GM18867 (cell line): ENCODE data around the gene OR2A7.
"Not testable (repeated sequence)": the region's sequence is repeated elsewhere in the genome, so short reads cannot be mapped to it uniquely, and the experiment has no call there.

Source experiments
- ATAC-seq: cut with Tn5 transposase; IDR thresholded peaks from one replicate; pipeline ENCODE4 v1.9.1; 2021; ENCODE audit warnings: mild to moderate bottlenecking, moderate library complexity; ENCODE audit not compliant: unreplicated experiment

OR2A7 gene

GRCh38 chr7:144264692-144265091, at the start of gene OR2A7:
Gene OR2A7, minus strand, starts transcription at chr7:144264792. Its CDS starts 5,164 bp downstream, at chr7:144259628.
- not testable (repeated sequence) for ATAC-seq

- ATAC-seq, result not testable (repeated sequence)
Observed at GRCh38 chr7:144311872-144312469, 47.4 kb upstream of the OR2A7 start, which contains the start of gene OR2A1. Gene OR2A1, plus strand, starts transcription at chr7:144312419. Its CDS starts 5,706 bp downstream, at chr7:144318125.

- not testable (repeated sequence) for ATAC-seq
Observed at GRCh38 chr7:144311218-144311617, 46.6 kb upstream of the OR2A7 start.

- ATAC-seq, result not testable (repeated sequence)
Observed at GRCh38 chr7:144309702-144310101, 45.1 kb upstream of the OR2A7 start.

GRCh38 chr7:144305156-144305555, 40.6 kb upstream of the OR2A7 start:
- not testable (repeated sequence) for ATAC-seq

GRCh38 chr7:144303607-144304006, 39.0 kb upstream of the OR2A7 start:
- ATAC-seq, result not testable (repeated sequence)

- not testable (repeated sequence) for ATAC-seq
Observed at GRCh38 chr7:144302578-144303303, 38.1 kb upstream of the OR2A7 start.

GRCh38 chr7:144293794-144294499, 29.4 kb upstream of the OR2A7 start:
- peak; percentile 80 for ATAC-seq

GRCh38 chr7:144292384-144293161, 28.0 kb upstream of the OR2A7 start:
- ATAC-seq, result not testable (repeated sequence)

GRCh38 chr7:144291607-144292006, 27.0 kb upstream of the OR2A7 start:
- not testable (repeated sequence) for ATAC-seq

- not testable (repeated sequence) for ATAC-seq
Observed at GRCh38 chr7:144287171-144287784, 22.7 kb upstream of the OR2A7 start.

GRCh38 chr7:144283716-144284115, 19.1 kb upstream of the OR2A7 start:
- not testable (repeated sequence) for ATAC-seq

- ATAC-seq, result not testable (repeated sequence)
Observed at GRCh38 chr7:144282490-144282889, 17.9 kb upstream of the OR2A7 start.

- ATAC-seq, result not testable (repeated sequence)
Observed at GRCh38 chr7:144281981-144282380, 17.4 kb upstream of the OR2A7 start.

- ATAC-seq, result peak; percentile 47
Observed at GRCh38 chr7:144280010-144280409, 15.4 kb upstream of the OR2A7 start.

- not testable (repeated sequence) for ATAC-seq
Observed at GRCh38 chr7:144275281-144275680, 10.7 kb upstream of the OR2A7 start.

- not testable (repeated sequence) for ATAC-seq
Observed at GRCh38 chr7:144269188-144269587, 4.6 kb upstream of the OR2A7 start, which contains the start of gene CTAGE8. Gene CTAGE8, minus strand, starts transcription at chr7:144269288. Its CDS starts 38 bp downstream, at chr7:144269250.

GRCh38 chr7:144262128-144262527, 2.5 kb downstream of the OR2A7 start:
- ATAC-seq, result not testable (repeated sequence)

GRCh38 chr7:144259067-144259466, 5.5 kb downstream of the OR2A7 start:
- ATAC-seq, result not testable (repeated sequence)

GRCh38 chr7:144256112-144256511, 8.5 kb downstream of the OR2A7 start:
- ATAC-seq, result no peak
